ENCODE data around the gene TNS4. TPM values are rescaled to one million over a fixed set of nuclear protein-coding genes. Genes with fewer than 3 reads are reported as not detected.

The TNS4 gene
- 0.18 TPM in 1 of 2 replicates, not detected in the other for total RNA-seq

GRCh38 chr17:40501499-40501911 is at the start of gene TNS4:
Gene TNS4, minus strand, starts transcription at chr17:40501623. Its CDS starts 5,198 bp downstream, at chr17:40496425.
- H3K4me3 Mint-ChIP-seq, result no peak within 1 kb of the TSS
- intact Hi-C loops (cut with micrococcal nuclease), result no loop called here
- H3K9me3 Mint-ChIP-seq, result no peaks in the 10 kb centered on the region
- ChIA-PET POLR2A (interaction anchor here (0.5 kb wide), 1 partner anchor 12 kb away, joined by 3 read pairs; no protein-coding TSS in a partner anchor), CTCF (no interaction called here)
- peak within 1 kb of the TSS; percentile 30 for H3K27ac Mint-ChIP-seq
- H3K27me3 Mint-ChIP-seq, result peaks cover 14% of the 10 kb centered on the region
- peaks cover 7% of the 10 kb centered on the region for H3K4me1 Mint-ChIP-seq
- DNase-seq, result no peak
- H3K36me3 Mint-ChIP-seq (ENCODE audit: low read depth), result no peaks in the 10 kb centered on the region
- no peak for ATAC-seq (ENCODE audit: low read depth)
- TF ChIP-seq CTCF (IDR thresholded peaks at IDR 0.05), result no peak

GRCh38 chr17:40550608-40551007 is 49.2 kb upstream of the TNS4 start:
- Mint-ChIP-seq H3K9me3 (no peaks in the 10 kb centered on the region), H3K27ac (peak overlapping the region; percentile 99), H3K27me3 (no peaks in the 10 kb centered on the region), H3K4me1 (peaks cover 97% of the 10 kb centered on the region), H3K36me3 (ENCODE audit: low read depth) (peaks cover 51% of the 10 kb centered on the region), H3K4me3 (peak overlapping the region; percentile 24)
- no peak for ATAC-seq (ENCODE audit: low read depth)
- no peak for TF ChIP-seq CTCF (IDR thresholded peaks at IDR 0.05)
- CTCF ChIA-PET, result interaction anchor here (6.0 to 16.7 kb wide), 3 partner anchors 10 to 65 kb away, joined by 40 to 426 read pairs (median 76); no protein-coding TSS in a partner anchor
- POLR2A ChIA-PET, result interaction anchor here (0.7 to 40.7 kb wide), 8 partner anchors 1 to 1098 kb away, joined by 3 to 1885 read pairs (median 22); partner anchors contain the start of genes CCR7 and TOP2A
- intact Hi-C loops (cut with micrococcal nuclease), result loop anchor here (1.0 to 5.0 kb wide), 4 partner anchors 10 to 188 kb away; partner anchors contain the start of gene GJD3
- DNase-seq, result peak; percentile 16

- ChIA-PET CTCF (interaction anchor here (1.5 to 9.2 kb wide), 6 partner anchors 11 to 191 kb away, joined by 4 to 76 read pairs (median 21); no protein-coding TSS in a partner anchor), POLR2A (interaction anchor here (0.6 to 40.7 kb wide), 15 partner anchors 0 to 1140 kb away, joined by 3 to 1885 read pairs (median 5); partner anchors contain the start of genes CCR7, EIF1, IGFBP4 and SMARCE1)
- intact Hi-C loops (cut with micrococcal nuclease), result no loop called here
- Mint-ChIP-seq H3K27ac (peak overlapping the region; percentile 73), H3K9me3 (no peaks in the 10 kb centered on the region), H3K27me3 (no peaks in the 10 kb centered on the region), H3K4me1 (peaks cover 84% of the 10 kb centered on the region), H3K36me3 (ENCODE audit: low read depth) (peaks cover 36% of the 10 kb centered on the region), H3K4me3 (peak overlapping the region; percentile 3)
- no peak for TF ChIP-seq CTCF (IDR thresholded peaks at IDR 0.05)
- peak; percentile 17 for DNase-seq
- peak; percentile 8 for ATAC-seq (ENCODE audit: low read depth)
Measured at GRCh38 chr17:40548982-40549685, 47.7 kb upstream of the TNS4 start.

GRCh38 chr17:40548491-40548981 is 47.1 kb upstream of the TNS4 start:
- Mint-ChIP-seq H3K9me3 (no peaks in the 10 kb centered on the region), H3K27me3 (no peaks in the 10 kb centered on the region), H3K27ac (peak overlapping the region; percentile 73), H3K36me3 (ENCODE audit: low read depth) (peaks cover 30% of the 10 kb centered on the region), H3K4me1 (peaks cover 84% of the 10 kb centered on the region), H3K4me3 (peak overlapping the region; percentile 8)
- intact Hi-C loops (cut with micrococcal nuclease), result no loop called here
- TF ChIP-seq CTCF (IDR thresholded peaks at IDR 0.05), result no peak
- no peak for ATAC-seq (ENCODE audit: low read depth)
- ChIA-PET POLR2A (interaction anchor here (0.6 to 40.7 kb wide), 14 partner anchors 1 to 1140 kb away, joined by 3 to 1885 read pairs (median 4); partner anchors contain the start of genes CCR7, EIF1 and SMARCE1), CTCF (interaction anchor here (0.8 to 9.2 kb wide), 7 partner anchors 10 to 191 kb away, joined by 3 to 76 read pairs (median 13); no protein-coding TSS in a partner anchor)
- no peak for DNase-seq

All from activated B cell treated with CpG ODN at 0.5 μM for 24 hours (primary cell).